CD4-positive, alpha-beta T cell treated with Interleukin-2 at 100 ng/mL for 4 hours (primary cell): ENCODE measurements around the gene LIN52.

ENCODE experiments used
- DNase-seq: peaks from one replicate; pipeline ENCODE4 v3.0.0-alpha.2; 2020; ENCODE audit warnings: low spot score

Gene LIN52

GRCh38 chr14:74237441-74237840 is 152.7 kb downstream of the LIN52 start:
- no peak for DNase-seq

- no peak for DNase-seq
These were observed 154.5 kb downstream of the LIN52 start, which contains the start of gene VSX2 for GRCh38 chr14:74238974-74239847. TSS of gene VSX2 (plus strand) at chr14:74239449. CDS start at chr14:74239562, 113 bp downstream.

- no peak for DNase-seq
These were observed 155.4 kb downstream of the LIN52 start for GRCh38 chr14:74239848-74240793.

- no peak for DNase-seq
These were observed 156.3 kb downstream of the LIN52 start for GRCh38 chr14:74240794-74241651.

- DNase-seq = no peak
These were observed 156.9 kb downstream of the LIN52 start for GRCh38 chr14:74241652-74242017.

GRCh38 chr14:74242021-74242779 is 157.4 kb downstream of the LIN52 start:
- DNase-seq = no peak

- DNase-seq = no peak
These were observed 158.0 kb downstream of the LIN52 start for GRCh38 chr14:74242780-74243042.

GRCh38 chr14:74243051-74243450 is 158.3 kb downstream of the LIN52 start:
- no peak for DNase-seq

- no peak for DNase-seq
These were observed 159.4 kb downstream of the LIN52 start for GRCh38 chr14:74244115-74244514.

- no peak for DNase-seq
These were observed 160.5 kb downstream of the LIN52 start for GRCh38 chr14:74245292-74245691.

- DNase-seq = no peak
These were observed 161.8 kb downstream of the LIN52 start for GRCh38 chr14:74246542-74246941.

GRCh38 chr14:74248017-74248416 is 163.3 kb downstream of the LIN52 start:
- no peak for DNase-seq

- DNase-seq = no peak
These were observed 164.9 kb downstream of the LIN52 start for GRCh38 chr14:74249433-74250375.
